NCI-H226 (cell line): ENCODE data around the gene CIZ1.
"Not testable (repeated sequence)": the region's sequence is repeated elsewhere in the genome, so short reads cannot be mapped to it uniquely, and the experiment has no call there.

Experiments
- DNase-seq: peaks from one replicate; pipeline ENCODE4 v3.0.0-alpha.2; 2015

The CIZ1 gene

DNA sequence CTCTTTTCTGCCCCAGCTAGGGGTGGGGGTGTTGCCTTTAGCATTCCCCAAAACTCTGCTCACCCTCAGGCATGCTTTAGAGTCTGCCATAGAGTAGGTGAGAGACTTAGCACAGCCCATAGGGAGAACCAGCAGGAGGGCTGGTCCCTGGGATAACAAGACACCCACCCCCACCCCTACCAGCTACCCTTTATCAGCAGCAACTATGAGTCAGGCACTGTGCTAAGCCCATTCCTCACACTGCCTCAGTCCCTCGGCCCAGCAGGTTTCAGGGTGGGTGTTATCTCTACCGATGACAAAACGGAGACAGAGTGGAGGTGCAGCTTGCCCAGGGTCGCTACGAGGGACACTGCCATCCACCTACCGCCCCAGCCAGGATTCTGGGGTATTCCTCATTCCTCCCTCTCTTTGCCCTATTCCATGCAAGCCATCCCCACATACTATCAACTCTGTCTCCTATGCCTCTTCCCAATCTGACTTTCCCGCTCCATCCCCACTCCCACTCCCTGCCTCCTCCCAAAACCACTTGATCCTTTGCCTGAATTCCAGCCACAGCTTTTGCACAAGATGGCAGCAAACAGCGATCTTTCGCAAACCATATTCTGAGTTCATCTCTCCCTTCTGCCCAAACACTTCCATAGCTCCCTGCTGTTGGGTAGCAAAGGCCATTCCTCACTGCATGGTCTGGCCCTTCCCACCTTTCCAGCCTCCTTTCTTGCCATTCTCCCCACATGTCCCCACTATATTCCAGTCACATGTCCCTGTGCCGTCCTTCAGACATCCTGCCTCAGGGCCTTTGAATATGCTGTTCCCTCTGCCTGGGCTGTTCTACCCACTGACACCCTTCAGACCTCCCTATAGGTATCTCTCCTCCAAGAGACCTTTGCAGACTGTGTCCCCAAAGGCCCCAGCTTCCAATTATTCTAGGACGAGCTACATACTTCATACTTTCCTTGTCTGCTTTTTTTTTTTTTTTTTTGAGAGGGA, 5.1 kb downstream of the CIZ1 start:
- no peak for DNase-seq

DNA sequence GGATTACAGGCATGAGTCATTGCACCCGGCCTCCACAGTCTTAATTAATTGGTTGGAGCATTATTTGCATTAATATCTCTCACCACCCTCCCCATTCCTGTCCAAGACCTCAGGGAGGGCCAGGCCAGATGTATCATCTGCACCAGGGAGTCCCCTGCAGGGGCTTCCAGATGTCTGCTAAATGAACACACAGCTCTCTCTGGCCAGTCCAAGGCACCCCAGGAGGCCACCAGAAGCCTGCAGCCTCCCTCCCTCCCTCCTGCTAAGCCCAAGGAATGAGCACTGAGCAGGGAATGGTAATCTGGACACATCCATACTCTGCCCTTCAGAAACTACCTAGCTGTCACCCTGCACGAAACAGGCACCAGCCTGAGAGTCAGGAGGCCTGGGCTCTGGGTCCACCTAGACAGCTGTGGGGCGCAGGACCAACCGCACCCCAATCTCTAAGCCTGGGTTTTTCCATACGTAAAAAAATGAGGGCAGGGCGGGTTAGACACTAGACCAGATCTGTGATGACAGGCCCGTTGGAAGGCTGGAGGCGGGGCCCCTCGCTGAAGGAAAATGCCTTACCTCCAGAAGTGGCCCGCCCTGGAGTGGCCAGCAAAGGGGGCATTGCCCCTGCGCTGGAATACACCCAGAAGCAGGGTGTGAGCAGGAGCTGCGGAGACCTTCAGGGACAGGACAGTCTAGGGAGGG, 8.3 kb downstream of the CIZ1 start:
- no peak for DNase-seq

DNA sequence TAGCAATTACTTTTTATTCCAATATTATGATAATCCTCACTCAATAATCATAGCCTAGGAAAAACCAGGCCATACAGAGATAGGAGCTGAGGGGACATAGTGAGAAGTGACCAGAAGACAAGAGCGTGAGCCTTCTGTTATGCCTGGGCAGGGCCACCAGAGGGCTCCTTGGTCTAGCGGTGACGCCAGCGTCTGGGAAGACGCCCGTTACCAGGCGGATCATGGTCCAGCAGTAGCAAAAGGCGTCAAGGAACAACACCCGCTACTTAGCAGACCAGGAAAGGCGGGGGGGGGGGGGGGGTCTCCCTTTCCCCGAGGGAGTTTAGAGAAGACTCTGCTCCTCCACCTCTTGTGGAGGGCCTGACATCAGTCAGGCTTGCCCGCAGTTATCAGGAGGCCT, 9.9 kb downstream of the CIZ1 start:
- not testable (repeated sequence) for DNase-seq

DNA sequence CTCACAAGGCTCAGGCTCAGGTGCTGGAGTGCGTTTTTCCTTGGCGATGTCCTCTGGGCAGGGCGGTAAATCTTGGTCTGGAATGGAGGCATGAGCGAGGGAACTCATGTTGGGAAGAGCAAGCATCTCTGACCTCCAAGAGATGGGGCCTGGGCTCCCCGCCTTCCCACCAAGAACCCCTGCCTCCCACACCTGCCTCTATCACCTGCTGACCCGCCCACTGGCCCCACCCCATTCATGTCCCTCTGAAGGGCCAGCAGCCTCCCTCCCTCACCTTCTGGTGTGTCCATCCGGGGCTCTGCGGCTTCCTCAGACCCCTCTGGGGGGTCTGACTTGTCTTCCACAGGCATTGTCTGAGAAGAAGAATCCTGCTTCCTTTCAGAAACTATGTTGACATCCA, 10.9 kb downstream of the CIZ1 start:
- no peak for DNase-seq

DNA sequence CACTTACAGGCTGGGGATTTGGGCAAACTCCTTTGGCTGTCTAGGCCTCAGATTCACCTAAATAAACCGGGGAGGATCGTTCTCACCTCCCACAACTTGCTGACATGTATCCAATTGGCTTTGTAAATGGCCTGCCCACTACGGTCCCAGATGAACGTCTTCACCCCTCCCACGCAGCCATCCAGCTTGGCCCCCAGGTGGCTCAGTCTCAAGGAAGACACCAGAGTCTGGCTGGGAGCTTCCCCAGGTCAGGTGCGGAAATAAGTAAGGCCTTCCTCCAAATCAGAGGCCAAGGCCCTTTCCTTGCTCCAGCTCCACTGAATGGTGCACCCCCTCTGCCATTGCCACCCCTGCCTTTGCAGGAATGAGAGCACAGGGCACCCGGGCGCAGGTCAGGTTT, 11.4 kb downstream of the CIZ1 start:
- no peak for DNase-seq

DNA sequence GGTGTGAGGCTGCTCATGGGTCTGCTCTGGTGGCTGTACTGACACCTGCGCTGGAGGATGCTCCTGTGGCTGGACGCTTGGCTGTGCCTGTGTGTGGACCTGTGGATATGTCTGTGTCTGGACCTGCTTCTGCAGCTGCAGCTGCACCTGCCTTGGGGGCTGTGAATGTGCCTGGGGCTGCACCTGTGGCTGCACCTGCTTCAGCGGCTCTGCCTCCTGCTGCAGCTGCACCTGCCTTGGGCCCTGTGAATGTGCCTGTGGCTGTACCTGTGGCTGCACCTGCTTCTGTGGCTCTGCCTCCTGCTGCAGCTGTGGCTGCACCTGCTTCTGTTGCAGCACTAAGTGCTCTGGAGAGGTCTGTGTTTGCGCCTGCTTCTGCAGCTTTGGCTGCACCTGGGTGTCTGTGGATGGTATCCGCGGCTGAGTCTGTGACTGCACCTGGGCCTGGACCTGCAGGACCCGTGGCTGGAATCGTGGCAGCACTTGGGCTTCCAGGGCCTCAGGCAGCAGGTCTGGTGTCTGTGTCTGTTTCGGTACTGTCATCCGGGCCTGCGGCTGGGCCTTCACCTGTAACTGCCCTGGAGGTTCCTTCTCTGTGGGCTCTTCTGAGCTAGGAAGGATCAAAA, 12.5 kb downstream of the CIZ1 start:
- DNase-seq, result no peak

DNA sequence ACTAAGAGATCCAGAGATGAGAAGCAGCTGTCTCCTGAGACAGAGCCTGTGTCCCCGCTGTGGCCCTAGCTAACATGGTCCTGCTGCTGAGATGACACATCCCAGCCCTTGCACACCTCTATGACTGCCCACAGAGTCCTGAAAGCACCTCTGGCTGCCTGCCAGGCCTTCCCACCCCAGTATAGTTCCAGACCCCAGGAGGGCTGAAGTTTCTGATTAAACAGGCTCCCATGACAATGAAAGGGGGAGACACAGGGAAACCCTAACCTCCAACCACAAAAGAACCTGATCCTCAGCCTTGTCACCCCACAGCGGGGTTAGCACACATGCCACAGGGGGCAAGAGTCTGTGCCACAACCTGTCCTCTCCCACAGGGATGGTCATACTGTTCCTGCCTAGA, 15.6 kb downstream of the CIZ1 start:
- no peak for DNase-seq

DNA sequence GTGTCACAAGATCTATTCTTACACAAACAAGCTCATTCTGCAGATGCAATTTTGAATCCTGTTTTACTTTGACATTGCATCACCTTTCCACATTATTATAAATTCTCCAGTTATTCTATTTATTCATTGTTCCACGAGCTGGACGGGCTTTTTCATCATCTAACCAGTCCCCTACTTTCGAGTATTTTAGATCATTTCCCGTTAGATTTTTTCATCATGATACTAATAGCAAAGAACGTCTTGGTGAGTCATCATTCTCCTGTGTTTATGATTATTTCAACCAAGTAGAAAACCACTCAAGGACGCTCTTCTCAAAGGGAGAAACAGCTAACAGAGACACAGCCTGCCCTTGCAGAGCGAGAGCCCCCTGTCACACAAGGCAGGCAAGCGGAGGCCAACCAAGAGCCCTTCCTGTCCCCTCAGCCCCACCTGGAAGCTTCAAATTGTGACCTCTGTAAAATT, 16.2 kb downstream of the CIZ1 start:
- DNase-seq, result no peak

DNA sequence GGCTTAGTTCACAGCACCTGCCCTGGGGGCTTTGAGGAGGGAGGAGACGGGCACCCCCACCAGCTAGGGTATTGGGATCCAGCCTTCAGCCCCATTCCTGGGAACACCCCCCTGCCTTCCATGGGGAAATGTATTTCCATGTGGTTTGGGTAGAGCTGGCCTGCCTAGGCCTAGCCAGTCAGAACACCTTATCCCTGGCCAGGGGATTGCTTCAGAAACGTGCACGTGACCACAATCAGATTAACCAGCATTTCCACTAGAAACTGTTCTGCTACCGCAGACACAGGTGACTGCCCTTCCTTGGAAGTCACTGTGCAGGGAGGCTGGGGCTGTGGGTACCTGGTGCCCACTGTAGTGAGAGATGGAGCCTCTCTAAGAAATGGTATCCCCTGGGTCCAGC, 17.3 kb downstream of the CIZ1 start:
- DNase-seq, result no peak

DNA sequence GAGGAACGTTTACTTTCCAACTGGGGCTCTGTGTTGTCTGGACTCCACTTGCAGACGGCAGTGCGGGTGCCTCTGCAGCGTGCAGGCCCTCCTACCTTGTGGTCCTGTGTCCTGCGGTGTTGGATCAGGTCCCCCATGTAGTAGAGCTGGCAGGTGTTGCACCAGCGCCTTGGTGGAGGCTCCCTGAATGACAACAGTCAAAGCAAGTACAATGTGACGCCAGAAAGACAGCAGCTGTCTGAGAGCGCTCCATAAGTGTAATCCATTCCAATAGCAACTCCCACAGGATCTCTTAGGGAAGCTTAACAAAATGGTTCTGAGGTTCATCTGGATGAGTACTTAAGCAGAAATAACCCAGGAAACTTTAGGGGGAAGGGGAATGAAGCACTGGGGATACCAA, 21.4 kb downstream of the CIZ1 start:
- no peak for DNase-seq

DNA sequence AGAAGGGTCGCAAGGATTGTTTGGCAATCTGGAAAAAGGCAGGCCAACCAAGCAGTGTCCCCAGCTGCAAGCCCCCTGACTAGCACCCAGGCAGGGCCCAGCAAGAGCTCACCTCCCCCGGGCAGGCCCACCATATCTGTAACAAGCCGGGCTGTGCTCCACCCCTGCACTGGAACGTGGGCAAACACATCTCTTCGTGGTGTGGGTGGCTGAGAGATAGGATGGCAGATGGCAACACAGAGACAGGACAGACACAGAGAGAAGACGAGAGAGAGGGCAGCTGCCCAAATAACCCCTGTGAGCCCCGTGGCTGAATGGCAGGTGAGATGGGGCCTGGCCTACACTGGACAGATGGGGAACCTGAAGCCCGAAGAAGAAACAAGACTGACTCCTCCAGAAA, 21.9 kb downstream of the CIZ1 start:
- no peak for DNase-seq

DNA sequence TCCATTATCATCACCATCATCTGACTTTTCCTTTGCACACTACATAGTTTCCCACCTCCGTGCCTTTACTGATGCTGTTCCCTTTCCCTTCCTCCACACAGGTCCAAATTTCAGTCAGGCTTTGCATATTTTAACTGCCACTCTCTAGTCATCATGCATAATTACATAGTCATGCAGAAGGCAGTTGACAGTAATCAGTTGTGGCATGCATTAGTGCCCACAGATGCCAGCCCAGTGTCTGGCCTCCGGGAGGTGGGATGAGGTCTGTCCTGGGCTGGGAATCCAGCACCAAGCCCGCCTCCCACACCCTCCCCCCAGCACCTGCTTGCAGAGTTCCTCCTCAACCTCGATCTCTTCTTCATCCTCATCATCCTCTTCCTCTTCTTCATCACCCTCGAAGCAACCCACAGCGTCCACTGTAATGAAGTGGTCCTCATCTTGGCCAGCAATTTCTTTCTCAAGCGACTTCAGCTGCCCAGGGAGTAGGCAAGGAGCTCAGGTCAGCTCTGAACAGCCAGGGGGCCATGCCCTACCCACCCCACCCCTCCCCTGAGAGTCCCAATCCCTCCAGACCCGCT, 22.6 kb downstream of the CIZ1 start:
- no peak for DNase-seq

DNA sequence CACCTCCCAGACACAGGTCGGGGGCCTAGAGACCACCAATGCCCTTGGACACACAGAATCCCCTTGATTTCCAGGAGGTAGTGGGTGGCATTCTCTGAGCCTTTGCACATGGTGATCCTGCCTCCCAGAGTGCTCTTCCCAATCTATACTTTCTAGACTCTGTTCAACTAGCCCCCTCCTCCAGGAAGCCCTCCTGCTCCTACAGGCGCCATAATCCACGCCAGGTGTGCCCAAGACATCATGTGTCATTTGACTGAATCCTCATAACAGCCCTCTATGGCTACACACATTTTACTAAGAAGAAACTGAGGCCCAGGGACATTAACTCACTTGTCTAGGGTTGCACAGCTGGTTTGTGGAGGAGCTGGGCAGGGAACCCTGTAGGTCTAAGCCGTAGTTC, 24.2 kb downstream of the CIZ1 start:
- DNase-seq, result no peak

DNA sequence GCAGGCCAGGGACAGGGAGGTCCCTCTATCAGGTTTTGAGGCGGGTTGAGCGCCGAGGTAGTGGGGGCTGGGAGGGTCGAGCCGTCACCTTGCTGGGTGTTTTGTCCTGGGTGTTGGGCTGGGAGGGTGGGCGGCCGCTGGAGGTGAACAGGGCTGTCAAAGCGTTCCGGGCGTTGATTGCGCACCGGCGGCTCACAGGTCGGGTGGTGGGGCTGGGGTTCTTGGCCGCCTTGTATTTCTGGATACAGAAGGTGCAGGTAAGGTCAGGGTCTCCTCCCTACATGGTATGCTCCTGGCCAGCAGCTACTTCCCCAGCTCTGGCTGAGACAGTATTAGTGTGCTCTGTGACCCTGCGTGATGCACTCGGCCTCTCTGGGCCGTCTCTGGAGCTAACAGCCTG, 25.2 kb downstream of the CIZ1 start:
- no peak for DNase-seq

DNA sequence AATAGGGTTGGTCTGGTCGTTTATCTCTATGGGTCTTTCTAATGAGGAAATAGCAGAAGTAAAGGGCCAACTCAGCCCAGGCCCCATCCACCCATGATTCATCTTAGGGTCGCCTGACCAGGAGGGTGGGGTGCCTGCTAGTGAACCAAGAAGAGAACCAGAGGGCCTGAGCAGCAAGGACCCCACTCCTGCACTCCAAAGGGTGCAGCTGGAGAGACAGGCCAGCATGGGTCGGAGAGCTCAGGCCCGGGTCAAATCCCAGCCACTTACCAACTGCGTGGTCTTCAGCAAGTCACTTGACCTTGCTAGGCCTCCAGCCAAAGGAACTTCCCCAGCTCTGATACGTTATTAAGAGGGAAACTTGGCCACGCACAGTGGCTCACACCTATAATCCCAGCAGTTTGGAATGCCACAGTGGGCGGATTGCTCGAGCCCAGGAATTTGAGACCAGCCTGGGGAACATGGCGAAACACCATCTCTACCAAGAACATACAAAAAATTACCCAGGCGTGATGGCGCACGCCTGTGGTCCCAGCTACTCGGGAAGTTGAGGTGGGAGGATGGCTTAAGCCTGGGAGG, 27.0 kb downstream of the CIZ1 start:
- peak; percentile 9 for DNase-seq

DNA sequence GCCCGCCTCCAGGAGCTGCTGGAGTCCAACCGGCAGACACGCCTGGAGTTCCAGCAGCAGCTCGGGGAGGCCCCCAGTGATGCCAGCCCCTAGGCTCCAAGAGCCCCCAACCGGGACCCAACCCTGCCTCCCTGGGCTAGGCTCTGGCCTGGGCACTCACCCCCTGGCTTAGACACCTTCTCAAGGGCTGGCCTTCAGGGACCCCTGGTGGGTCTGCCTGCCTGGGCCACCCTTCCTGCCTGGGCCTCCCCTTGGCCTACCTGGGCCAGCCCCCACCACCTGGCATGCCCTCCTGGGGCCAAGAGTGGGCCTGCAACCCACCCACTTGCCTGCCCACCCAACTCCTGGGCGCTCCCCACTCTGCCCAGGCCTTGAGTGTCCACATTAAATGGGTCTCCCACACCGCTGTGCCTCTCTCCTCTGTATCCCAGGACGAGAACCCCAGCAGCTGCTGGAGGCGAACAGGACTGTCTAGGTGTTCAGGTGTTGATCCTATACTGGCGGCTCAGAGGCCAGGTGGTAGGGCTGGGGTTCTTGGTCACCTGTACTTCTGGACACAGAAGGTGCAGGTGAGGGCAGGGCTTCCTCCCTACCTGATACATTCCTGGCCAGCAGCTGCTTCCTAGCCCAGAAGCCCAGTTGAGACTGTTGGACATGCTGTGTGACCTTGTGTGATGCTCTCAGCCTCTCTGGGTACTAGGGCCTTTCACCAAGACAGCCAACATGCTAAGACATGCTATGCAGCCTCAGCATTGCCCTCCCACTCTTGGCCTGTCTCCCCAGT, 27.7 kb downstream of the CIZ1 start:
- DNase-seq, result no peak

DNA sequence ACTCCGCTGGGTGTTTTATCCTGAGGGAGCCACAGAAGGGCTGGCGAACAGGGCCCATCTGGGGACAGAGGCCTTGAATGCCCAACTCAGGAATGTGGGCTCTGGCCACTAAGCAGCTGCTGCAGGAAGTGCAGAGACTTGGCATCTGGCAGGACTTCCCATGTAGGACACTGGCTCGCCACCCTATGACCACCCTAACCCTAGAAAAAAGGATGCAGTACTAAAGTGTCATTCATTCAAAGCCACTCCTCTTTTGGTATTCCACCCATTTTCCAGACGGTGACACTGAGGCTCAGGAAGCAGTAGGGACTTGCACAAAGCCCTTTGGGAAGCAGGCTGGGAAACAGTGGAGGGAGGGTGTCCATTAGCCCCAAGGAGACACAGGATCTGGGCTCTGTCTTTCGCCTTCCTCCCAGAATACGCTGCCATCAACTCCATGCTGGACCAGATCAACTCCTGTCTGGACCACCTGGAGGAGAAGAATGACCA, 28.3 kb downstream of the CIZ1 start:
- DNase-seq, result no peak

DNA sequence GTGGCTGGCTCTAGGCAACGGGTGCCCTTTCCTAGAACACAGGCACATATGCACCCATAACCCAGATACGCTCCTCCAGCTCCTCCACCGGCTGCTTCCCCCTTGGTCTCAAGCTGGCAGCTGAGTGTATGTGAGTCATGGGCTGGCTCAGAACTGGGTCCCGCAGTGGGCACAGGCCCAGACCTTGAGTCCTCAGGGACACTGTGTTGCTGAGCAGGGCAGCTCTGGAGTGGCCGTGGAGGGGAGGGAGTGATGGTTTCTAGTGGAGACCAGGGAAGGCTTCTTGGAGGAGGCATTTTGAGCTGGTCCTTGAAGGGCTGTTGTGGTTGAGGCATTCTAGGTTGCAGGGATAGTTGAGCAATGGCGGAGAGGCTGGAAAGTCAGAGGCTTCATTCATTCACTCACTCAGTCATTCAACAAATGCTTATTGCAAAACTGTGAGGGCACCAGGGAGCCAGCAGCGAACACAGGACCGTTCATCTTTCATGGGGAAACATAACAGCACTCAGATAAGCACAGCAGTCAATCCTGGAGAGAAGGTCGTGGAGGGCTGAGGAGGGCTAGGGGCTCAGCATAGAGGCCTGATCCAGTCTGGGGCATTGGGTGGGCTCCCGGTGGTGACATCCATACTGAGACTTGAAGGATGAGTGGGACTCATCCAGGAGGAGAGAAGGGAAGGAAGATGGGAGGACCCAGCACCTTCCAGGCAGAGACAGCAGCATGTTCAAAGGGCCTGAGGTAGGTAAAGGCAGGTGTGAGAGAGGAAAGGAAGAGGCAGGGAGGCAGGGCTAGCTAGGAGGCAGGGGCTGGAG, 29.0 kb downstream of the CIZ1 start:
- DNase-seq, result no peak

DNA sequence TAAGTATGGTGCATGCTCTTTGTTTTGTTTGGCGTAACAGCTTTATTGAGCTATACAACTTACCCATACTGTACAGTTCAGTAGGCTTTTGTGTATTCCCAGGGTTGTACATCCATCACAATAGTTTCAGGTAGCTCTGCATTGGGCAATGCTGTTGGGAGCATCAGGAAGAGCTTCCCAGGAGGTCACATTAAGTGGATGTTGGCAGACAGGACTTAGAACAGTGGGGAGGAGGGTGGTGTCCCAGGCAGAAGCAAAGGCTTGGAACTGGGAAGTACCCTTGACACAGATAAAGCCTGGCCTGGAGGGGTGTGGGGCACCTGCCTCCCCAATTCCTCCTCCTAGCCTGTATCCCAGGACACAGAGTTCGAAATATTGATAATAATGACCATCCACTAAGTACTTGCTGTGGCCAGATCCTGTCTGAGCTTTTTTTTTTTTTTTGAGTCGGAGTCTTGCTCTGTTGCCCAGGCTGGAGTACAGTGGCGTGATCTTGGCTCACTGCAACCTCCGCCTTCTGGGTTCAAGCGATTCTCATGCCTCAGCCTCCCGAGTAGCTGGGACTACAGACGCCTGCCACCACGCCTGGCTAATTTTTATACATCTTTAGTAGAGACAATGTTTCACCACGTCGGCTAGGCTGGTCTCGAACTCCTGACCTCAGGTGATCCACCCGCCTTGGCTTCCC, 30.0 kb downstream of the CIZ1 start:
- no peak for DNase-seq

DNA sequence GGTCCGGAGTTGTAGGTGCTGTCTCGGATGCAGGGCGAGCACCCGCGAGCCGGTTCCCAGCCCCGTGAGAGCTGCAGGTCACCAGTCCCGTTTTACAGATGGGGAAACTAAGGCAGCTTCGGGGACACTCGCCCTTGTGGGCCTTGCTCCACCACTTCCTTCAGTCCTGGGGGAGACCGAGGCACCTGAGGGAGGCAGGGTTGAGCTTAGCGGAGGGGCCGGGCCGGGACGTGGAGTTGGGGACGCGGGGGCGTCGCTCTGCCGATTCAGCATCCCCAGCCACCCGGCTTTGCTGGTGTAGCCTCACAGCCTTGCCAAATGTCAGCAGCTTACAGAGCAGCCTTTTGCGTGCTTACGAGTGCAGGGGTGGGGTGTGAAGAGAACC, 30.8 kb downstream of the CIZ1 start:
- no peak for DNase-seq
